Measurements from ENCODE around the gene DCLRE1A.

DNA sequence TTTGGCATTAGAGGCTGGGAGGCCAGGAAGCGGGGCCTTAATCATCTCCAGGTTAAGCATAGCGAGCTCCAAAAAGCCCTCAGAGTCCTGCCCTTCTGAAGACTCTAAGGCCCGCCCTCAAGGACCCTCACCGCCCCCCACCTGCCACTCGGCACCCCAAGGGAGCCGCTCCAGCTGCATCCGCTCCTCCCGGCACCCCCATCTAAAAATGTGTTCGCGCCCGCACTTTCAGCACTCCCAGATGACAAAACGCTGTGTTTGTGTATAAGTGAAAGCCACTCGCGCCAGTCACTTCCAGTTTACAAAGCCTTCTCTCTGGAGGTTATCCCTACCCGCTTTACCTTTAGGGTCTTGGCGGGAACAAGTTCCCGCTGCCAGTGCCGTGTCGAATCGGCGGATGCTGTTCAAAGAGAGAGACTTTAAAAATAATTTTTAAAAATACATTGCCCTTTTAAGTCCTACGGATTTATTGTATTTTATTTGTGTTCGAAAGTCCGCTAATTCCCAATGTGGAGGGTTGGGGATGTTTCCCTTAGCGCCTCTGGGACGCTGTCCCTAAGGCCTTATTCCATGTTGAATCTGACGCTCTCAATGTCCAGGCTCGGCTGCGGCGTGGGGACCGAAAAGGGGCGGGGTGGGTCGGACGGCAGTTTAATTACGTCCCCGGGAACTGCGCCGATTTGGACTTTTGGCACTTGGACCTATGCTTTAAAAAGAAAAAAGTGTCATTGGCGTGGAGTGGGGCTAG lies at the start of gene DCLRE1A, which contains the start of gene NHLRC2:
- TF ChIP-seq EZH2 (IDR thresholded peaks at IDR 0.05; ENCODE audit: insufficient read depth, poor library complexity, severe bottlenecking) (no peak), EZH2phosphoT487 (IDR thresholded peaks at IDR 0.05; ENCODE audit: insufficient read depth, low read depth) (no peak)

All from GM23248 (cell line).